Stomach (tissue), 4 donors: ENCODE results near the gene MTX1.

Source experiments
- POLR2A ChIP-seq, 4 donors: fragments of 450-650 bp; IDR thresholded peaks; one replicate each; pipeline ENCODE4 v1.6.1; 2016; ENCODE audit warnings: antibody characterized with exemption in 4 of 4, control low read depth in 2 of 4, mild to moderate bottlenecking in 1 of 4, moderate library complexity in 1 of 4
- TF ChIP-seq, protein P1 (sequence below), 7 experiments: fragments of 450-650 bp in 4 of 7; fragments of 200-600 bp in 3 of 7; sonication (generic) in 3 of 7; IDR thresholded peaks; one replicate each; pipeline ENCODE4 v1.5.1; 2016 to 2019; ENCODE audit warnings: antibody characterized with exemption in 7 of 7, control low read depth in 2 of 7, mild to moderate bottlenecking in 1 of 7

GRCh38 chr1:155175927-155176371 lies 32.5 kb upstream of the MTX1 start:
- TF ChIP-seq, protein P1, sequence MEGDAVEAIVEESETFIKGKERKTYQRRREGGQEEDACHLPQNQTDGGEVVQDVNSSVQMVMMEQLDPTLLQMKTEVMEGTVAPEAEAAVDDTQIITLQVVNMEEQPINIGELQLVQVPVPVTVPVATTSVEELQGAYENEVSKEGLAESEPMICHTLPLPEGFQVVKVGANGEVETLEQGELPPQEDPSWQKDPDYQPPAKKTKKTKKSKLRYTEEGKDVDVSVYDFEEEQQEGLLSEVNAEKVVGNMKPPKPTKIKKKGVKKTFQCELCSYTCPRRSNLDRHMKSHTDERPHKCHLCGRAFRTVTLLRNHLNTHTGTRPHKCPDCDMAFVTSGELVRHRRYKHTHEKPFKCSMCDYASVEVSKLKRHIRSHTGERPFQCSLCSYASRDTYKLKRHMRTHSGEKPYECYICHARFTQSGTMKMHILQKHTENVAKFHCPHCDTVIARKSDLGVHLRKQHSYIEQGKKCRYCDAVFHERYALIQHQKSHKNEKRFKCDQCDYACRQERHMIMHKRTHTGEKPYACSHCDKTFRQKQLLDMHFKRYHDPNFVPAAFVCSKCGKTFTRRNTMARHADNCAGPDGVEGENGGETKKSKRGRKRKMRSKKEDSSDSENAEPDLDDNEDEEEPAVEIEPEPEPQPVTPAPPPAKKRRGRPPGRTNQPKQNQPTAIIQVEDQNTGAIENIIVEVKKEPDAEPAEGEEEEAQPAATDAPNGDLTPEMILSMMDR (IDR thresholded peaks at IDR 0.05) = peak in 1 of 7 experiments; percentile 18
- TF ChIP-seq POLR2A (IDR thresholded peaks at IDR 0.05) = no peak
